PC-9 (cell line): ENCODE measurements around the gene MRC2. TPM values are rescaled to one million over a fixed set of nuclear protein-coding genes. Genes with fewer than 3 reads are reported as not detected.

ENCODE experiments used
- BruUV-seq: library from RNA; stranded (reverse); fragments of 400-500 nt; replicated peaks from 2 replicates; lab custom pipeline; 2021; lab: Mats Ljungman, UMichigan
- CTCF ChIA-PET: fragments of 300-600 bp; sonication (Branson Sonifier 250); formaldehyde crosslinking; loops from one replicate; lab custom pipeline; 2022; ENCODE audit warnings: antibody characterized with exemption; lab: Charles Lee
- POLR2A ChIA-PET: fragments of 300-600 bp; sonication (Branson Sonifier 250); formaldehyde crosslinking; loops from one replicate; lab custom pipeline; 2022; ENCODE audit warnings: antibody characterized with exemption; ENCODE audit not compliant: unreplicated experiment; lab: Charles Lee
- DNase-seq, 2 experiments: peaks; one replicate each; pipeline versions ENCODE4 v3.0.0 to v3.0.0-alpha.2; 2015 to 2022; ENCODE audit warnings: mixed read lengths in 1 of 2
- H2AFZ ChIP-seq: fragments of 200-600 bp; sonication (generic); 2 replicates; pipeline ENCODE4 v1.8.1; 2017; ENCODE audit warnings: antibody characterized with exemption
- H3F3A ChIP-seq: fragments of 200-600 bp; sonication (generic); 2 replicates; pipeline ENCODE4 v1.8.1; 2017; ENCODE audit warnings: antibody characterized with exemption, mild to moderate bottlenecking, low read depth; ENCODE audit not compliant: insufficient read depth
- H3K27ac ChIP-seq: fragments of 200-600 bp; sonication (generic); 2 replicates; pipeline ENCODE4 v1.6.1; 2016; ENCODE audit warnings: mixed run types
- H3K27me3 ChIP-seq: fragments of 200-600 bp; sonication (generic); 2 replicates; pipeline ENCODE4 v1.6.1; 2016; ENCODE audit warnings: low read depth, mixed run types; ENCODE audit not compliant: insufficient read depth
- H3K36me3 ChIP-seq: fragments of 200-600 bp; sonication (generic); 2 replicates; pipeline ENCODE4 v1.6.1; 2016; ENCODE audit warnings: low read depth, mixed run types
- H3K4me1 ChIP-seq: fragments of 200-600 bp; sonication (generic); replicated peaks from 2 replicates; pipeline ENCODE4 v1.6.1; 2016; ENCODE audit warnings: mixed run types; ENCODE audit not compliant: insufficient read depth
- H3K4me2 ChIP-seq: fragments of 200-600 bp; sonication (generic); 2 replicates; pipeline ENCODE4 v1.6.1; 2017; ENCODE audit warnings: mixed run types
- H3K4me3 ChIP-seq: fragments of 200-600 bp; sonication (generic); 2 replicates; pipeline ENCODE4 v1.6.1; 2016; ENCODE audit warnings: mixed run types
- H3K79me2 ChIP-seq: fragments of 200-600 bp; sonication (generic); 2 replicates; pipeline ENCODE4 v1.6.1; 2017; ENCODE audit warnings: low read depth, mixed run types
- H3K9me2 ChIP-seq: fragments of 200-600 bp; sonication (generic); 2 replicates; pipeline ENCODE4 v1.8.1; 2017; ENCODE audit warnings: mild to moderate bottlenecking; ENCODE audit not compliant: insufficient read depth
- H3K9me3 ChIP-seq: fragments of 200-600 bp; sonication (generic); 2 replicates; pipeline ENCODE4 v1.8.1; 2016; ENCODE audit warnings: low read depth; ENCODE audit not compliant: insufficient read depth
- H4K20me1 ChIP-seq: fragments of 200-600 bp; sonication (generic); 2 replicates; pipeline ENCODE4 v1.8.1; 2017; ENCODE audit not compliant: insufficient read depth
- CTCF ChIP-seq: fragments of 200-600 bp; sonication (generic); conservative IDR thresholded peaks from 2 replicates; pipeline ENCODE4 v1.6.1; 2017; ENCODE audit warnings: mixed run types, antibody characterized with exemption, mild to moderate bottlenecking, moderate library complexity
- EZH2 ChIP-seq: fragments of 200-600 bp; sonication (generic); IDR thresholded peaks from 2 replicates; pipeline ENCODE4 v1.8.0; 2017; ENCODE audit warnings: antibody characterized with exemption, low read depth
- intact Hi-C: fragments of 100-400 bp; cut with micrococcal nuclease; formaldehyde crosslinking; loops from one replicate; pipeline ENCODE4 v1.10.0; 2022; ENCODE audit not compliant: unreplicated experiment
- total RNA-seq: library from RNA; stranded (reverse); gene quantifications from 2 replicates; pipeline ENCODE4 v1.2.3, GENCODE V29; 2021

The MRC2 gene
- total RNA-seq, 1 experiment from 2014 or later = 1.0 TPM

GRCh38 chr17:62630365-62631085 is 3.1 kb downstream of the MRC2 start:
- TF ChIP-seq CTCF (no peak), EZH2 (no peak)
- H3K9me2 ChIP-seq = no peaks in the 10 kb centered on the region
- H3K9me3 ChIP-seq = no peaks in the 10 kb centered on the region
- DNase-seq = no peak
- intact Hi-C loops = no loop called here
- H3K27ac ChIP-seq = no peak overlapping the region
- H3K4me1 ChIP-seq = 0 out of 2 replicates have a peak, but pooled peaks cover 4% of the 10 kb centered on the region
- no peak overlapping the region for H2AFZ ChIP-seq
- no peak overlapping the region for H3K4me3 ChIP-seq
- no peaks in the 10 kb centered on the region for H3K79me2 ChIP-seq
- H3K27me3 ChIP-seq = peaks cover 27% of the 10 kb centered on the region
- ChIA-PET POLR2A (no interaction called here), CTCF (no interaction called here)
- H4K20me1 ChIP-seq = no peaks in the 10 kb centered on the region
- BruUV-seq = no TSS peak
- no peak overlapping the region for H3K4me2 ChIP-seq
- no peaks in the 10 kb centered on the region for H3K36me3 ChIP-seq
- no peaks in the 10 kb centered on the region for H3F3A ChIP-seq

GRCh38 chr17:62631086-62631935 is 3.8 kb downstream of the MRC2 start:
- peaks cover 27% of the 10 kb centered on the region for H3K27me3 ChIP-seq
- BruUV-seq = no TSS peak
- no peaks in the 10 kb centered on the region for H3F3A ChIP-seq
- CTCF ChIA-PET = no interaction called here
- H4K20me1 ChIP-seq = no peaks in the 10 kb centered on the region
- H3K4me3 ChIP-seq = no peak overlapping the region
- intact Hi-C loops = no loop called here
- no peak for DNase-seq
- H3K36me3 ChIP-seq = no peaks in the 10 kb centered on the region
- H3K4me1 ChIP-seq = 0 out of 2 replicates have a peak, but pooled peaks cover 4% of the 10 kb centered on the region
- H3K9me3 ChIP-seq = no peaks in the 10 kb centered on the region
- no peak overlapping the region for H2AFZ ChIP-seq
- H3K27ac ChIP-seq = no peak overlapping the region
- TF ChIP-seq CTCF (no peak), EZH2 (no peak)
- no peaks in the 10 kb centered on the region for H3K9me2 ChIP-seq
- H3K4me2 ChIP-seq = no peak overlapping the region
- POLR2A ChIA-PET = no interaction called here
- H3K79me2 ChIP-seq = no peaks in the 10 kb centered on the region

- CTCF ChIA-PET = no interaction called here
- intact Hi-C loops = no loop called here
- DNase-seq = no peak
- no TSS peak for BruUV-seq
- TF ChIP-seq CTCF (no peak), EZH2 (no peak)
- Histone ChIP-seq H3K27me3 (peaks cover 23% of the 10 kb centered on the region), H3K9me3 (no peaks in the 10 kb centered on the region), H3K9me2 (no peaks in the 10 kb centered on the region), H3K4me1 (no peaks in the 10 kb centered on the region), H3K27ac (no peak overlapping the region), H3K36me3 (no peaks in the 10 kb centered on the region), H3K4me3 (no peak overlapping the region), H2AFZ (no peak overlapping the region), H3K79me2 (no peaks in the 10 kb centered on the region), H4K20me1 (no peaks in the 10 kb centered on the region), H3F3A (no peaks in the 10 kb centered on the region), H3K4me2 (no peak overlapping the region)
- POLR2A ChIA-PET = no interaction called here
Measured at GRCh38 chr17:62631936-62632924, 4.8 kb downstream of the MRC2 start.
